IMR-90 (cell line): ENCODE data around the gene BMP2K. TPM values are rescaled to one million over a fixed set of nuclear protein-coding genes. Genes with fewer than 3 reads are reported as not detected.
A peak's percentile ranks its signal among the peaks of the same experiment; 100 is the strongest.

ENCODE experiments used
- ATAC-seq: fragments of 200-7000 bp; cut with Tn5 transposase; 2 replicates; pipeline ENCODE4 v1.9.1; 2020; ENCODE audit warnings: low read depth, mild to moderate bottlenecking, moderate library complexity
- BruUV-seq: library from RNA; stranded (reverse); fragments of 400-500 nt; replicated peaks from 2 replicates; lab custom pipeline; 2021; lab: Mats Ljungman, UMichigan
- CTCF ChIA-PET: fragments of 300-600 bp; formaldehyde crosslinking; extraction: SDS; loops from one replicate; lab custom pipeline; 2021; ENCODE audit warnings: antibody characterized with exemption; lab: Yijun Ruan, JAX
- POLR2A ChIA-PET: fragments of 300-600 bp; sonication (Branson Sonifier 250); formaldehyde crosslinking; loops from one replicate; lab custom pipeline; 2022; ENCODE audit warnings: antibody characterized with exemption; ENCODE audit not compliant: unreplicated experiment; lab: Charles Lee
- DNase-seq: peaks from one replicate; pipeline ENCODE4 v3.0.0; 2013
- H2AFZ ChIP-seq: replicated peaks from 2 replicates; pipeline ENCODE3; 2013; ENCODE audit warnings: low read length, mild to moderate bottlenecking; ENCODE audit not compliant: poor library complexity
- H2AK5ac ChIP-seq: 2 replicates; pipeline ENCODE4 v1.6.1; 2013; ENCODE audit warnings: low read depth, low read length, inconsistent platforms
- H2AK9ac ChIP-seq: replicated peaks from 2 replicates; pipeline ENCODE3; 2013; ENCODE audit warnings: mild to moderate bottlenecking, low read depth, low read length, moderate library complexity; ENCODE audit not compliant: poor library complexity
- H2BK120ac ChIP-seq: 2 replicates; pipeline ENCODE4 v1.6.1; 2013; ENCODE audit warnings: low read depth, low read length, inconsistent platforms
- H2BK15ac ChIP-seq: 3 replicates; pipeline ENCODE4 v1.6.1; 2013; ENCODE audit warnings: low read depth, low read length, inconsistent platforms
- H2BK20ac ChIP-seq: 2 replicates; pipeline ENCODE4 v1.6.1; 2013; ENCODE audit warnings: low read depth, mild to moderate bottlenecking, inconsistent platforms, low read length, moderate library complexity
- H2BK5ac ChIP-seq: 2 replicates; pipeline ENCODE4 v1.6.1; 2013; ENCODE audit warnings: mild to moderate bottlenecking, low read depth, low read length, inconsistent platforms; ENCODE audit not compliant: poor library complexity, severe bottlenecking
- H3K14ac ChIP-seq: replicated peaks from 2 replicates; pipeline ENCODE4 v1.6.1; 2013; ENCODE audit warnings: low read depth, low read length, inconsistent platforms
- H3K18ac ChIP-seq: 2 replicates; pipeline ENCODE4 v1.6.1; 2013; ENCODE audit warnings: low read depth, low read length, control low read depth
- H3K23ac ChIP-seq: 2 replicates; pipeline ENCODE4 v1.6.1; 2013; ENCODE audit warnings: low read depth, low read length, inconsistent platforms
- H3K27ac ChIP-seq: 2 replicates; pipeline ENCODE4 v1.5.1; 2013; ENCODE audit warnings: mild to moderate bottlenecking, control low read depth, low read length; ENCODE audit not compliant: insufficient read depth
- H3K27me3 ChIP-seq: 2 replicates; pipeline ENCODE4 v1.6.1; 2013; ENCODE audit warnings: low read length; ENCODE audit not compliant: control insufficient read depth, insufficient read depth
- H3K36me3 ChIP-seq: 2 replicates; pipeline ENCODE4 v1.6.1; 2013; ENCODE audit warnings: low read length, mixed read lengths; ENCODE audit not compliant: control insufficient read depth, insufficient read depth
- H3K4ac ChIP-seq: 2 replicates; pipeline ENCODE4 v1.6.1; 2013; ENCODE audit warnings: low read depth, low read length, inconsistent platforms
- H3K4me1 ChIP-seq: 2 replicates; pipeline ENCODE4 v1.6.1; 2013; ENCODE audit warnings: low read length, mixed read lengths; ENCODE audit not compliant: control insufficient read depth, insufficient read depth
- H3K4me2 ChIP-seq: 2 replicates; pipeline ENCODE4 v1.6.1; 2013; ENCODE audit warnings: low read depth, mild to moderate bottlenecking, control low read depth, low read length, moderate library complexity
- H3K4me3 ChIP-seq: 2 replicates; pipeline ENCODE4 v1.5.1; 2013; ENCODE audit warnings: low read depth, mild to moderate bottlenecking, control low read depth, low read length, moderate library complexity; ENCODE audit not compliant: insufficient read depth
- H3K56ac ChIP-seq: 2 replicates; pipeline ENCODE4 v1.6.1; 2013; ENCODE audit warnings: low read length, inconsistent platforms; ENCODE audit not compliant: insufficient read depth; ENCODE audit errors: extremely low read depth
- H3K79me1 ChIP-seq, 2 experiments: 2 replicates each; pipeline ENCODE4 v1.6.1; 2013; ENCODE audit warnings: low read length in 2 of 2, inconsistent platforms in 1 of 2, low read depth in 1 of 2
- H3K9ac ChIP-seq: 2 replicates; pipeline ENCODE4 v1.6.1; 2013; ENCODE audit warnings: low read depth, low read length, control low read depth
- H3K9me1 ChIP-seq: 2 replicates; pipeline ENCODE4 v1.6.1; 2013; ENCODE audit warnings: low read length, inconsistent platforms; ENCODE audit not compliant: insufficient read depth
- H3K9me3 ChIP-seq: 2 replicates; pipeline ENCODE4 v1.6.1; 2013; ENCODE audit warnings: low read length; ENCODE audit not compliant: control insufficient read depth, insufficient read depth
- H4K20me1 ChIP-seq: 2 replicates; pipeline ENCODE4 v1.6.1; 2013; ENCODE audit warnings: low read length, inconsistent platforms; ENCODE audit not compliant: insufficient read depth
- H4K5ac ChIP-seq: 2 replicates; pipeline ENCODE4 v1.6.1; 2013; ENCODE audit warnings: mild to moderate bottlenecking, low read depth, low read length, control low read depth
- H4K8ac ChIP-seq, 2 experiments: 2 replicates each; pipeline ENCODE4 v1.6.1; 2013; ENCODE audit warnings: low read depth in 2 of 2, low read length in 2 of 2, control low read depth in 1 of 2, inconsistent platforms in 1 of 2
- H4K91ac ChIP-seq: 2 replicates; pipeline ENCODE4 v1.6.1; 2013; ENCODE audit warnings: low read depth, low read length, inconsistent platforms; ENCODE audit not compliant: insufficient read depth
- NFE2L2 ChIP-seq: fragments of 150-350 bp; IDR thresholded peaks from 2 replicates; pipeline ENCODE4 v1.6.1; 2016; ENCODE audit warnings: low read depth, mild to moderate bottlenecking, low read length
- RFX5 ChIP-seq: IDR thresholded peaks from 2 replicates; pipeline ENCODE4 v1.8.0; 2012; ENCODE audit warnings: low read depth, mild to moderate bottlenecking, low read length, moderate library complexity
- WGBS, 2 experiments: methylation state at CpG; one replicate each; pipeline versions ENCODE4 v1.1.5 to v1.1.7; 2013; ENCODE audit warnings: missing lambda C conversion rate in 2 of 2; ENCODE audit not compliant: insufficient read length in 1 of 2; ENCODE audit errors: extremely low coverage in 2 of 2; 5-methylcytosine and 5-hydroxymethylcytosine counted together
- dilution Hi-C: fragments of 300-500 bp; cut with HindIII; formaldehyde crosslinking; loops from one replicate; pipeline ENCODE4 v1.14.3; 2018; ENCODE audit warnings: low sequenced_read_pairs; ENCODE audit not compliant: unreplicated experiment
- in situ Hi-C: fragments of 300-500 bp; cut with MboI; formaldehyde crosslinking; loops from 3 replicates; pipeline ENCODE4 v1.14.3; 2019; ENCODE audit warnings: low sequenced_read_pairs, inconsistent platforms, mixed read lengths
- intact Hi-C: fragments of 100-400 bp; cut with micrococcal nuclease; formaldehyde crosslinking; loops from 2 replicates; pipeline ENCODE4 v1.10.0; 2022
- polyA plus RNA-seq, 3 experiments: library from polyadenylated mRNA; depleted of rRNA; stranded (reverse); fragments of >200 nt; gene quantifications; 2 replicates each; pipeline ENCODE4 v1.2.3, GENCODE V29; 2012; ENCODE audit warnings: low replicate concordance in 1 of 3
- total RNA-seq: library from RNA; depleted of rRNA; stranded (reverse); fragments of >200 nt; gene quantifications from 2 replicates; pipeline ENCODE4 v1.2.3, GENCODE V29; 2012

The BMP2K gene
- total and polyA plus RNA-seq, 2 of the 4 experiments (the other 2 are of a cell fraction) = 15.8 to 46.1 TPM

DNA sequence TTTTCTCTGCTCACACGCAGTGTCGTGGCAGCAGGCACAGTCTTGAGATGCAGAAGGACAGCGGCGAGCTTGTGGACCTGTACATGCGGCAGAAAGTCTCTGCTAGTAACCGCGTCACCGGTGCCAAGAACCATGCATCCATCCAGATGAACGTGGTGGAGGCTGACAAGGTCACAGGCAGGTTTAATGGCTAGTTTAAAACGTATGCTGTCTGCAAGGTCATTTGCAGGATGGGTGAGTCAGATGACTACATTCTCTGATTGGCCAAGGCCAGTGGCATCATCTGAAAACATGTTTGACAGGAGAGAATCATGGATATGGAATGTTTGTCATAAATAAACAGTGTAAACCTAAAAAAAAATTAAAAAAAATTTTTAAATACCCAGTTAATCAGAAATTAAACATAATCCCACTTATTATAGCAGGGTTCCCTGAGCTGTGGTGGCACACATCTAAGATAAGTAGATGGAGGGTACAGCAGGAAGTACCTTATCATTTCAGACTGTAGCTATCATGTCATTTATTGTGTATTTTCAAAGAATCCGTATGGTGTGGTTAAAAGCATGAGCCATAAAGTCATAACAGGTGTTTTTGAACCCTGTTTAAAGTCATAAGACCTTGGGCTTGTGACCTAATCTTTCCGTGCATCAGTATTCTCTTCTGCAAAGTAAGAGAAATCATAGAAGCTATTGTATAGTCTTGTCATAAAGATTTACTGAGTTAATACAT is 7.5 kb upstream of the BMP2K start:
- Histone ChIP-seq H3K27me3 (no peaks in the 10 kb centered on the region), H2BK15ac (no peak overlapping the region), H2AFZ (peak overlapping the region; percentile 76), H3K4ac (peak overlapping the region; percentile 81), H4K8ac (peak overlapping the region in 1 of 2 experiments; percentile 42; a peak in 2 of 4 replicates), H4K91ac (peak overlapping the region; percentile 26; the same call in 1 of the 2 replicates), H3K9ac (no peak overlapping the region), H3K4me3 (no peak overlapping the region), H2AK5ac (peak overlapping the region; percentile 71; the same call in 1 of the 2 replicates), H3K9me3 (no peaks in the 10 kb centered on the region), H3K18ac (no peak overlapping the region; the same call in 1 of the 2 replicates), H3K4me1 (peaks cover 9% of the 10 kb centered on the region), H3K9me1 (peaks cover 3% of the 10 kb centered on the region), H3K36me3 (no peaks in the 10 kb centered on the region), H4K20me1 (no peaks in the 10 kb centered on the region), H2BK20ac (peak overlapping the region; percentile 57), H4K5ac (no peak overlapping the region), H2AK9ac (no peak overlapping the region), H3K23ac (0 out of 2 replicates have a peak overlapping the region, but pooled peaks have one; percentile 12), H2BK5ac (no peak overlapping the region), H3K4me2 (peak overlapping the region; percentile 9; the same call in 1 of the 2 replicates), H3K56ac (no peak overlapping the region), H3K14ac (peak overlapping the region; percentile 46), H2BK120ac (peak overlapping the region; percentile 73), H3K79me1 (0 out of 4 replicates have a peak, but pooled peaks cover 0 to 3% of the 10 kb centered on the region in 2 experiments), H3K27ac (peak overlapping the region; percentile 14; the same call in 1 of the 2 replicates)
- ChIA-PET POLR2A (no interaction called here), CTCF (interaction anchor here (0.6 kb wide), 1 partner anchor 76 kb away, joined by 4 read pairs; no protein-coding TSS in a partner anchor)
- dilution Hi-C loops = no loop called here
- in situ Hi-C loops = no loop called here
- TF ChIP-seq NFE2L2 (no peak), RFX5 (peak; percentile 43; the same call in 1 of the 2 replicates)
- ATAC-seq (peak; percentile 64), DNase-seq (peak; percentile 81)
- intact Hi-C loops = no loop called here
- WGBS, 2 experiments = 74% methylated on average over 8 of the region's 12 CpGs; no CpG with 5 or more reads in 1 of the 2 experiments
- no TSS peak for BruUV-seq
